Occipital lobe (tissue), 2 donors: ENCODE results near the gene TMEM18. TPM values are rescaled to one million over a fixed set of nuclear protein-coding genes. Genes with fewer than 3 reads are reported as not detected.

Experiments used
- DNase-seq: peaks from one replicate; lab custom pipeline; 2025; lab: John Stamatoyannopoulos, UW
- total RNA-seq: library from RNA; depleted of rRNA; stranded (reverse); fragments of >200 nt; gene quantifications from one replicate; pipeline ENCODE4 v1.2.3, GENCODE V29; 2014

TMEM18 gene
- total RNA-seq, 1 donor from 2014 or later = 19.8 TPM

- no peak for DNase-seq
Measured at GRCh38 chr2:621303-622099, 55.7 kb downstream of the TMEM18 start.

- DNase-seq = no peak
Measured at GRCh38 chr2:620471-621302, 56.5 kb downstream of the TMEM18 start.

DNA sequence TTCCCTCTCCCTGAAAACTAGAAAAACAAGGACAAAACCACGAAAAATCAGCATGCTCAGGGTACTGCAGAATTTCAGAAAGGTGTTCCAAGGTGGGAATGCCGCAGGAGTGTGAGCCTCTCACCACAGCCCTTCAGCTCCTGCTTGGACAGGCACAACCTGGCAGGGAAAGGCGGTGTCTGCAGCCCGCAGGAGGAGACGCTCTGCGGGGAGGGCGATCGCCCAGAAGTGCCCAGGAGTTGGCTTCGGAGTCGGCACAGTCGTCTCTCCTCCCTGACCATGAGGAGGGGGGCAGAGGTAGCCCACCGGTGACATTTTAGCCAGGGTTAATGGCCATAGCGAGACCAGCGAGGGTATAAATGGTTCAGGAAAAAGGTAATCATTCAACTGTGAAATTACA lies 57.2 kb downstream of the TMEM18 start:
- DNase-seq = no peak

DNA sequence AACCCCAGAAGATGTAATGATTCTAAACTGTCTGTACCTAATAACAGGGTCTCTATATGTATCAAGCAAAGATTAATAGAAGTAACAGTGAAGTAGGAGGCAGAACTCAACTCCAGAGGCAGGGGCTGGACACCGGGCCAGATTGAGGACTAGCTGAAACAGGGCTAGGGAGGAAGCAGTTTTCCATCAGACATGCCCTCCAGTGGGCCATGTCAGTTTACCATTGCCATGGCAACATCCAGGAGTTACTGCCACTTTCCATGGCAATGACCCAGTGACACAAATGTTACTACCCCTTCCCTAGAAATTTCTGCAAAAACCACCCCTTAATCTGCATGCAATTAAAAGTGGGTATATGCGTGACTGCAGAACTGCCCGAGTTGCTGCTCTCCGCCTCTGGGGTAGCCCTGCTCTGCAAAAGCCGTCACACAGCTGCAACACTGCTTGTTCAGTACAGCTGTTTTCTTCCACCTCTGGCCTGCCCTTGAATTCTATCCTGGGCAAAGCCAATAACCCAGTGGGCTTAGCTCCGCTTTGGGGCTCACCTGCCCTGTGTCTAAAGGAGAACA lies 58.7 kb downstream of the TMEM18 start:
- DNase-seq = no peak

DNA sequence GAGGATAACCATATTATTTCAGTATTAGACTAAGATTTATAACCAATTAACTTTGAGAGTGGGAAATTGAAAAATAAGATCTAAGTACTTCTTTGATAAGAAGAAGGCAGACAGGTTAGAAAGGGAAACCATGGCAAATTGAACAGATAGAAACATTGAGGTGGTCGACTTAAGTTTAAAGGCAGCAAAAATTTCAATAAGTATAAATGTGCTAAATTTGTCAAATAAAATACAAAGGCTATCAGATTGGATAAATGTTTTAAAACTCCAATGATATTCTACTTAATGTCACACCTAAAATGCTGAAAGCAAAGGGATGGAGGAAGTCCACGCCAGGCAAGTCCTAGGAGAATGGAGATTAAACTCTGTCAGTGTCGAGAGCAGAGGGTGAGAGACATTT lies 59.2 kb downstream of the TMEM18 start:
- DNase-seq = no peak
